Rectal smooth muscle tissue (tissue), 1 donor: ENCODE results near the gene CDKAL1.

Source experiments
- H3K27ac ChIP-seq: one replicate; pipeline ENCODE4 v1.7.0; 2013; ENCODE audit warnings: low read depth, low read length, inconsistent platforms
- H3K27me3 ChIP-seq: one replicate; pipeline ENCODE4 v1.7.0; 2013; ENCODE audit warnings: low read length; ENCODE audit not compliant: control insufficient read depth, insufficient read depth
- H3K36me3 ChIP-seq: one replicate; pipeline ENCODE4 v1.7.0; 2013; ENCODE audit warnings: low read length; ENCODE audit not compliant: control insufficient read depth, insufficient read depth
- H3K4me1 ChIP-seq: one replicate; pipeline ENCODE4 v1.7.0; 2013; ENCODE audit warnings: low read length; ENCODE audit not compliant: control insufficient read depth, insufficient read depth
- H3K4me3 ChIP-seq: one replicate; pipeline ENCODE4 v1.7.0; 2013; ENCODE audit warnings: low read length
- H3K9ac ChIP-seq: one replicate; pipeline ENCODE4 v1.7.0; 2013; ENCODE audit warnings: low read length

Gene CDKAL1

GRCh38 chr6:20835315-20836010 lies 301.2 kb downstream of the CDKAL1 start:
- Histone ChIP-seq H3K36me3 (no peaks in the 10 kb centered on the region), H3K9ac (no peak overlapping the region), H3K27me3 (no peaks in the 10 kb centered on the region)

GRCh38 chr6:20837189-20837588 lies 302.9 kb downstream of the CDKAL1 start:
- H3K27ac ChIP-seq, result no peak overlapping the region
- no peaks in the 10 kb centered on the region for H3K4me1 ChIP-seq
- no peak overlapping the region for H3K4me3 ChIP-seq
- no peak overlapping the region for H3K9ac ChIP-seq
- no peaks in the 10 kb centered on the region for H3K27me3 ChIP-seq
- no peaks in the 10 kb centered on the region for H3K36me3 ChIP-seq

More at GRCh38 chr6:20835315-20836010, 301.2 kb downstream of the CDKAL1 start:
- Histone ChIP-seq H3K4me3 (no peak overlapping the region), H3K27ac (no peak overlapping the region), H3K4me1 (no peaks in the 10 kb centered on the region)

- no peak overlapping the region for H3K4me3 ChIP-seq
- no peaks in the 10 kb centered on the region for H3K27me3 ChIP-seq
- no peak overlapping the region for H3K27ac ChIP-seq
- no peaks in the 10 kb centered on the region for H3K36me3 ChIP-seq
- no peaks in the 10 kb centered on the region for H3K4me1 ChIP-seq
- no peak overlapping the region for H3K9ac ChIP-seq
Measured at GRCh38 chr6:20838113-20838512, 303.9 kb downstream of the CDKAL1 start.

GRCh38 chr6:20839630-20840029 lies 305.4 kb downstream of the CDKAL1 start:
- H3K9ac ChIP-seq, result no peak overlapping the region
- no peak overlapping the region for H3K27ac ChIP-seq
- H3K4me3 ChIP-seq, result no peak overlapping the region
- H3K27me3 ChIP-seq, result no peaks in the 10 kb centered on the region
- H3K36me3 ChIP-seq, result no peaks in the 10 kb centered on the region
- no peaks in the 10 kb centered on the region for H3K4me1 ChIP-seq

GRCh38 chr6:20840675-20841074 lies 306.4 kb downstream of the CDKAL1 start:
- Histone ChIP-seq H3K27me3 (no peaks in the 10 kb centered on the region), H3K27ac (no peak overlapping the region), H3K4me1 (no peaks in the 10 kb centered on the region), H3K9ac (no peak overlapping the region), H3K4me3 (no peak overlapping the region), H3K36me3 (no peaks in the 10 kb centered on the region)

GRCh38 chr6:20841806-20842205 lies 307.5 kb downstream of the CDKAL1 start:
- no peak overlapping the region for H3K27ac ChIP-seq
- no peaks in the 10 kb centered on the region for H3K36me3 ChIP-seq

GRCh38 chr6:20845592-20845991 lies 311.3 kb downstream of the CDKAL1 start:
- Histone ChIP-seq H3K4me1 (peaks cover 3% of the 10 kb centered on the region), H3K27ac (no peak overlapping the region), H3K27me3 (no peaks in the 10 kb centered on the region), H3K9ac (no peak overlapping the region), H3K4me3 (no peak overlapping the region), H3K36me3 (no peaks in the 10 kb centered on the region)

More at GRCh38 chr6:20841806-20842205, 307.5 kb downstream of the CDKAL1 start:
- Histone ChIP-seq H3K9ac (no peak overlapping the region), H3K27me3 (no peaks in the 10 kb centered on the region), H3K4me3 (no peak overlapping the region), H3K4me1 (peaks cover 2% of the 10 kb centered on the region)

GRCh38 chr6:20846602-20847028 lies 312.4 kb downstream of the CDKAL1 start:
- H3K9ac ChIP-seq, result no peak overlapping the region
- no peak overlapping the region for H3K27ac ChIP-seq
- peaks cover 3% of the 10 kb centered on the region for H3K4me1 ChIP-seq
- H3K4me3 ChIP-seq, result no peak overlapping the region
- H3K36me3 ChIP-seq, result no peaks in the 10 kb centered on the region
- no peaks in the 10 kb centered on the region for H3K27me3 ChIP-seq

GRCh38 chr6:20847904-20848303 lies 313.6 kb downstream of the CDKAL1 start:
- no peak overlapping the region for H3K27ac ChIP-seq
- H3K27me3 ChIP-seq, result no peaks in the 10 kb centered on the region
- H3K4me3 ChIP-seq, result no peak overlapping the region
- H3K4me1 ChIP-seq, result peaks cover 3% of the 10 kb centered on the region
- no peak overlapping the region for H3K9ac ChIP-seq
- no peaks in the 10 kb centered on the region for H3K36me3 ChIP-seq

- H3K4me3 ChIP-seq, result no peak overlapping the region
- H3K9ac ChIP-seq, result no peak overlapping the region
- H3K27me3 ChIP-seq, result no peaks in the 10 kb centered on the region
- no peak overlapping the region for H3K27ac ChIP-seq
- H3K36me3 ChIP-seq, result no peaks in the 10 kb centered on the region
- peaks cover 3% of the 10 kb centered on the region for H3K4me1 ChIP-seq
Measured at GRCh38 chr6:20850686-20851416, 316.6 kb downstream of the CDKAL1 start.

GRCh38 chr6:20851795-20852194 lies 317.5 kb downstream of the CDKAL1 start:
- no peaks in the 10 kb centered on the region for H3K27me3 ChIP-seq
- peaks cover under 1% of the 10 kb centered on the region for H3K4me1 ChIP-seq
- no peak overlapping the region for H3K9ac ChIP-seq
- no peak overlapping the region for H3K27ac ChIP-seq
- no peak overlapping the region for H3K4me3 ChIP-seq
- no peaks in the 10 kb centered on the region for H3K36me3 ChIP-seq

- Histone ChIP-seq H3K27ac (no peak overlapping the region), H3K4me1 (no peaks in the 10 kb centered on the region), H3K4me3 (no peak overlapping the region), H3K36me3 (no peaks in the 10 kb centered on the region), H3K27me3 (no peaks in the 10 kb centered on the region), H3K9ac (no peak overlapping the region)
Measured at GRCh38 chr6:20853828-20854227, 319.6 kb downstream of the CDKAL1 start.
